CD14-positive monocyte (primary cell): ENCODE measurements around the gene TEC. TPM values are rescaled to one million over a fixed set of nuclear protein-coding genes. Genes with fewer than 3 reads are reported as not detected.
A peak's percentile ranks its signal among the peaks of the same experiment; 100 is the strongest.

Source experiments
- DNase-seq, 3 donors: peaks; one replicate each; pipeline ENCODE4 v3.0.0-alpha.2; 2011 to 2022
- H2AFZ ChIP-seq: 2 replicates; pipeline ENCODE4 v1.6.0; 2012; ENCODE audit warnings: mild to moderate bottlenecking, low read depth, low read length, inconsistent platforms; ENCODE audit not compliant: insufficient read depth, poor library complexity, severe bottlenecking
- H3K27ac ChIP-seq, 2 donors: 1 replicate in 1 of 2; 2 replicates in 1 of 2; pipeline ENCODE4 v1.5.1; 2012 to 2013; ENCODE audit warnings: low read length in 2 of 2, control low read depth in 1 of 2, inconsistent platforms in 1 of 2, low read depth in 1 of 2, mild to moderate bottlenecking in 1 of 2
- H3K27me3 ChIP-seq, 2 donors: one replicate each; pipeline versions ENCODE4 v1.6.0 to v1.6.1; 2011 to 2013; ENCODE audit warnings: low read length in 2 of 2; ENCODE audit not compliant: control insufficient read depth in 2 of 2, insufficient read depth in 2 of 2
- H3K36me3 ChIP-seq, 2 donors: replicated peaks in 1 of 2; 1 replicate in 1 of 2; 2 replicates in 1 of 2; pipeline versions ENCODE4 v1.5.1 to v1.6.1; 2012 to 2013; ENCODE audit warnings: low read length in 2 of 2, control low read depth in 1 of 2, inconsistent platforms in 1 of 2, mild to moderate bottlenecking in 1 of 2; ENCODE audit not compliant: insufficient read depth in 2 of 2, control insufficient read depth in 1 of 2
- H3K4me1 ChIP-seq, 2 donors: 1 replicate in 1 of 2; 2 replicates in 1 of 2; pipeline versions ENCODE4 v1.5.1 to v1.6.1; 2012 to 2013; ENCODE audit warnings: low read length in 2 of 2, control low read depth in 1 of 2, inconsistent platforms in 1 of 2, mild to moderate bottlenecking in 1 of 2, moderate library complexity in 1 of 2; ENCODE audit not compliant: insufficient read depth in 2 of 2, control insufficient read depth in 1 of 2
- H3K4me2 ChIP-seq: replicated peaks from 2 replicates; pipeline ENCODE3; 2012; ENCODE audit warnings: low read length, moderate library complexity, mild to moderate bottlenecking; ENCODE audit not compliant: poor library complexity, severe bottlenecking; ENCODE audit errors: extremely low read depth
- H3K4me3 ChIP-seq, 3 experiments: fragments of 200-600 bp in 1 of 3; sonication (generic) in 1 of 3; replicated peaks in 1 of 3; 1 replicate in 2 of 3; 2 replicates in 1 of 3; pipeline ENCODE4 v1.5.1; 2011 to 2013; ENCODE audit warnings: low read length in 3 of 3, mild to moderate bottlenecking in 3 of 3, control low read depth in 2 of 3, low read depth in 2 of 3, inconsistent platforms in 1 of 3, moderate library complexity in 1 of 3
- H3K79me2 ChIP-seq: 2 replicates; pipeline ENCODE4 v1.6.0; 2012; ENCODE audit warnings: mild to moderate bottlenecking, control low read depth, inconsistent platforms, low read length, moderate library complexity; ENCODE audit not compliant: insufficient read depth
- H3K9ac ChIP-seq: 2 replicates; pipeline ENCODE4 v1.6.0; 2017; ENCODE audit warnings: low read length, mild to moderate bottlenecking; ENCODE audit not compliant: insufficient read depth, poor library complexity, severe bottlenecking
- H3K9me3 ChIP-seq, 2 donors: replicated peaks in 1 of 2; 1 replicate in 1 of 2; 2 replicates in 1 of 2; pipeline versions ENCODE4 v1.5.1 to v1.6.1; 2012 to 2013; ENCODE audit warnings: low read length in 2 of 2, control low read depth in 1 of 2; ENCODE audit not compliant: control insufficient read depth in 1 of 2, insufficient read depth in 1 of 2
- H4K20me1 ChIP-seq: 2 replicates; pipeline ENCODE4 v1.6.0; 2012; ENCODE audit warnings: mild to moderate bottlenecking, low read length, control low read depth, moderate library complexity; ENCODE audit not compliant: insufficient read depth
- H3K27ac Mint-ChIP-seq, 7 donors: one replicate each; pipeline ENCODE4 v1.8.0; 2020; ENCODE audit warnings: mild to moderate bottlenecking in 7 of 7, mixed read lengths in 7 of 7, moderate library complexity in 6 of 7, inconsistent platforms in 2 of 7
- H3K27me3 Mint-ChIP-seq, 3 donors: one replicate each; pipeline ENCODE4 v1.8.0; 2021 to 2022; ENCODE audit warnings: low read depth in 3 of 3, mild to moderate bottlenecking in 3 of 3, mixed read lengths in 3 of 3, moderate library complexity in 3 of 3, inconsistent platforms in 1 of 3
- H3K36me3 Mint-ChIP-seq, 2 donors: one replicate each; pipeline ENCODE4 v1.8.0; 2020; ENCODE audit warnings: mixed read lengths in 2 of 2, inconsistent platforms in 1 of 2, mild to moderate bottlenecking in 1 of 2
- H3K4me1 Mint-ChIP-seq: one replicate; pipeline ENCODE4 v1.8.0; 2020; ENCODE audit warnings: mild to moderate bottlenecking, mixed read lengths
- H3K4me3 Mint-ChIP-seq, 2 donors: one replicate each; pipeline ENCODE4 v1.8.0; 2020; ENCODE audit warnings: mild to moderate bottlenecking in 2 of 2, mixed read lengths in 2 of 2, moderate library complexity in 1 of 2
- H3K9me3 Mint-ChIP-seq, 7 donors: one replicate each; pipeline ENCODE4 v1.8.0; 2020 to 2022; ENCODE audit warnings: mixed read lengths in 7 of 7, mild to moderate bottlenecking in 6 of 7, moderate library complexity in 6 of 7, inconsistent platforms in 2 of 7
- WGBS: methylation state at CpG from one replicate; pipeline ENCODE4 v1.1.5; 2013; ENCODE audit warnings: missing lambda C conversion rate; ENCODE audit not compliant: insufficient coverage; 5-methylcytosine and 5-hydroxymethylcytosine counted together
- intact Hi-C, 2 donors: fragments of 100-400 bp; cut with micrococcal nuclease; formaldehyde crosslinking; loops; one replicate each; pipeline versions ENCODE4 v1.15.0 to v1.15.1; 2023
- polyA plus RNA-seq, 3 donors: library from polyadenylated mRNA; depleted of rRNA in 1 of 3; unstranded in 2 of 3; stranded (reverse) in 1 of 3; fragments of 300-500 nt in 2 of 3; fragments of >200 nt in 1 of 3; fragmentation: Illumina TruSeq in 2 of 3; gene quantifications; 1 replicate in 2 of 3; 2 replicates in 1 of 3; pipeline ENCODE4 v1.2.3, GENCODE V29; 2012 to 2021
- TF ChIP-seq, protein P1 (sequence below): fragments of 200-600 bp; IDR thresholded peaks from one replicate; pipeline ENCODE4 v1.8.0; 2022; ENCODE audit warnings: antibody characterized with exemption, mild to moderate bottlenecking

Gene TEC
- polyA plus RNA-seq, 3 donors, result 0.30 to 2.5 (median 0.73) TPM

DNA sequence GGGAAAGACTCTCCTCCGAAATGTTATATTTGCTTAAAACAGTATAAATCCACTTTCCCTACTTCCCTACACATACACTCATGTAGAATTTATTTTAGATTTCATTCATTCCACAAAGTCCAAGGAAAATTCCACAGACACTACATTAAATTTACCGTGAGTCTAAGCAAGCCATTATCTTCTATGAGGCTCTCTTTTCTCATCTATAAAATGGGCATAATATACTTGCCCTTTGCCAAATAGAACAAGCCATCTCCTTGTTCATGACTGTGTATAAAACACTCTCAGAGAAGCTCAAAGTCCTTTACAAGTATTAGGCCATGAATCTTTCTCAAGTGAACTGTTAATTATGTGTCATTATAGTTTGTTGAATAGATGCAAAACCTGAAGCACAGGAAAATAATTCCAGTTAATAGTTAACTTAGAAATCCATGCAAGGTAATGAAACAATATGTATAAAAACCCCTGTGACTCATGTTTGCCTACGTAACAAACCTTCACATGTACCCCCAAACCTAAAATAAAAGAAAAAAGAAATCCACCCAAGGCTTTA lies 10.7 kb downstream of the TEC start:
- Mint-ChIP-seq H3K4me1 (peaks cover 34% of the 10 kb centered on the region), H3K27ac (no peak overlapping the region), H3K36me3 (peaks cover 8 to 12% of the 10 kb centered on the region in 2 donors), H3K27me3 (peaks cover 0 to 2% (median 0%) of the 10 kb centered on the region in 3 donors), H3K4me3 (no peak overlapping the region), H3K9me3 (peaks cover 0 to 2% (median 0%) of the 10 kb centered on the region in 7 donors)
- H3K9me3 ChIP-seq, result no peaks in the 10 kb centered on the region
- DNase-seq, result no peak
- peaks cover 5% of the 10 kb centered on the region for H4K20me1 ChIP-seq
- no peaks in the 10 kb centered on the region for H3K36me3 ChIP-seq
- intact Hi-C loops, result no loop called here
- peaks cover 20 to 23% of the 10 kb centered on the region in 2 donors for H3K4me1 ChIP-seq
- H3K79me2 ChIP-seq, result peaks cover 97% of the 10 kb centered on the region
- no peaks in the 10 kb centered on the region for H3K27me3 ChIP-seq
- no peak overlapping the region for H3K27ac ChIP-seq
- no peak overlapping the region for H3K9ac ChIP-seq
- H3K4me3 ChIP-seq, result no peak overlapping the region
- WGBS, result 100% methylated on average over 1 of the region's 3 CpGs
- no peak overlapping the region for H3K4me2 ChIP-seq
- TF ChIP-seq, protein P1, sequence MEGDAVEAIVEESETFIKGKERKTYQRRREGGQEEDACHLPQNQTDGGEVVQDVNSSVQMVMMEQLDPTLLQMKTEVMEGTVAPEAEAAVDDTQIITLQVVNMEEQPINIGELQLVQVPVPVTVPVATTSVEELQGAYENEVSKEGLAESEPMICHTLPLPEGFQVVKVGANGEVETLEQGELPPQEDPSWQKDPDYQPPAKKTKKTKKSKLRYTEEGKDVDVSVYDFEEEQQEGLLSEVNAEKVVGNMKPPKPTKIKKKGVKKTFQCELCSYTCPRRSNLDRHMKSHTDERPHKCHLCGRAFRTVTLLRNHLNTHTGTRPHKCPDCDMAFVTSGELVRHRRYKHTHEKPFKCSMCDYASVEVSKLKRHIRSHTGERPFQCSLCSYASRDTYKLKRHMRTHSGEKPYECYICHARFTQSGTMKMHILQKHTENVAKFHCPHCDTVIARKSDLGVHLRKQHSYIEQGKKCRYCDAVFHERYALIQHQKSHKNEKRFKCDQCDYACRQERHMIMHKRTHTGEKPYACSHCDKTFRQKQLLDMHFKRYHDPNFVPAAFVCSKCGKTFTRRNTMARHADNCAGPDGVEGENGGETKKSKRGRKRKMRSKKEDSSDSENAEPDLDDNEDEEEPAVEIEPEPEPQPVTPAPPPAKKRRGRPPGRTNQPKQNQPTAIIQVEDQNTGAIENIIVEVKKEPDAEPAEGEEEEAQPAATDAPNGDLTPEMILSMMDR, result no peak
- H2AFZ ChIP-seq, result no peak overlapping the region

DNA sequence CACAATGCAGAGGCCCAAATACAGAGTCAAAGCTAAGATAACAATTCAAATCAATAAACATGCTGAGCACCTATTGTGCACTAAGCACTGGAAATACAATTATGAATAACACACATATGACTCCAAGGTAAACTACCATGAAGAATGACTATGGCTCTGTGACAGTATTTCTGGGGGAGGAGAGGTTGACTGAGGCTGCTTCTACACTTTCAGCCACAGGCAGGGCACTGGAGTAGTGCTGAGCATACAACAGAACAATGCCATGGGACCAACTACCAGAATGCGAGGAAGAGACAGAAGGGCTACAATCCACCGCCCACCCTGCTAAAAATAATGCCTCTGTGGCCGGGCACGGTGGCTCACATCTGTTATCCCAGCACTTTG lies 13.7 kb downstream of the TEC start:
- Mint-ChIP-seq H3K9me3 (peaks cover 0 to 2% (median 0%) of the 10 kb centered on the region in 7 donors), H3K27ac (peak overlapping the region in 1 of 7 donors; percentile 38), H3K4me1 (peaks cover 27% of the 10 kb centered on the region), H3K4me3 (no peak overlapping the region), H3K27me3 (peaks cover 0 to 5% (median 0%) of the 10 kb centered on the region in 3 donors), H3K36me3 (peaks cover 12 to 16% of the 10 kb centered on the region in 2 donors)
- H3K9me3 ChIP-seq, result no peaks in the 10 kb centered on the region
- H3K4me2 ChIP-seq, result no peak overlapping the region
- TF ChIP-seq, protein P1, result no peak
- intact Hi-C loops, result no loop called here
- no peak overlapping the region for H3K27ac ChIP-seq
- no peak overlapping the region for H3K4me3 ChIP-seq
- H3K27me3 ChIP-seq, result no peaks in the 10 kb centered on the region
- no peak overlapping the region for H3K9ac ChIP-seq
- peaks cover 97% of the 10 kb centered on the region for H3K79me2 ChIP-seq
- no peak overlapping the region for H2AFZ ChIP-seq
- WGBS, result 100% methylated on average over 1 of the region's 4 CpGs
- DNase-seq, result no peak
- H3K4me1 ChIP-seq, result peaks cover under 1 to 4% of the 10 kb centered on the region in 2 donors
- peaks cover 4% of the 10 kb centered on the region for H4K20me1 ChIP-seq
- H3K36me3 ChIP-seq, result no peaks in the 10 kb centered on the region
